AG10803 (cell line): ENCODE results near the gene CD200R1.

Experiments
- DNase-seq: peaks from one replicate; pipeline ENCODE4 v3.0.0; 2010; ENCODE audit warnings: low read depth
- H3K4me3 ChIP-seq: 2 replicates; pipeline ENCODE4 v1.5.1; 2011; ENCODE audit warnings: mild to moderate bottlenecking, low read length, control low read depth
- TF ChIP-seq, protein P1 (sequence below): conservative IDR thresholded peaks from 2 replicates; pipeline ENCODE4 v1.5.1; 2011; ENCODE audit warnings: mild to moderate bottlenecking, low read length, control low read depth, inconsistent platforms

The CD200R1 gene

GRCh38 chr3:112990672-112991602, 16.0 kb upstream of the CD200R1 start, which contains the start of gene GTPBP8:
Gene GTPBP8, plus strand, starts transcription at chr3:112990984. Its CDS starts 16 bp downstream, at chr3:112991000.
- peak; percentile 85 for DNase-seq
- H3K4me3 ChIP-seq = peak within 1 kb of the TSS; percentile 98
- TF ChIP-seq, protein P1, sequence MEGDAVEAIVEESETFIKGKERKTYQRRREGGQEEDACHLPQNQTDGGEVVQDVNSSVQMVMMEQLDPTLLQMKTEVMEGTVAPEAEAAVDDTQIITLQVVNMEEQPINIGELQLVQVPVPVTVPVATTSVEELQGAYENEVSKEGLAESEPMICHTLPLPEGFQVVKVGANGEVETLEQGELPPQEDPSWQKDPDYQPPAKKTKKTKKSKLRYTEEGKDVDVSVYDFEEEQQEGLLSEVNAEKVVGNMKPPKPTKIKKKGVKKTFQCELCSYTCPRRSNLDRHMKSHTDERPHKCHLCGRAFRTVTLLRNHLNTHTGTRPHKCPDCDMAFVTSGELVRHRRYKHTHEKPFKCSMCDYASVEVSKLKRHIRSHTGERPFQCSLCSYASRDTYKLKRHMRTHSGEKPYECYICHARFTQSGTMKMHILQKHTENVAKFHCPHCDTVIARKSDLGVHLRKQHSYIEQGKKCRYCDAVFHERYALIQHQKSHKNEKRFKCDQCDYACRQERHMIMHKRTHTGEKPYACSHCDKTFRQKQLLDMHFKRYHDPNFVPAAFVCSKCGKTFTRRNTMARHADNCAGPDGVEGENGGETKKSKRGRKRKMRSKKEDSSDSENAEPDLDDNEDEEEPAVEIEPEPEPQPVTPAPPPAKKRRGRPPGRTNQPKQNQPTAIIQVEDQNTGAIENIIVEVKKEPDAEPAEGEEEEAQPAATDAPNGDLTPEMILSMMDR = peak; percentile 6; the same call in 1 of the 2 replicates

DNA sequence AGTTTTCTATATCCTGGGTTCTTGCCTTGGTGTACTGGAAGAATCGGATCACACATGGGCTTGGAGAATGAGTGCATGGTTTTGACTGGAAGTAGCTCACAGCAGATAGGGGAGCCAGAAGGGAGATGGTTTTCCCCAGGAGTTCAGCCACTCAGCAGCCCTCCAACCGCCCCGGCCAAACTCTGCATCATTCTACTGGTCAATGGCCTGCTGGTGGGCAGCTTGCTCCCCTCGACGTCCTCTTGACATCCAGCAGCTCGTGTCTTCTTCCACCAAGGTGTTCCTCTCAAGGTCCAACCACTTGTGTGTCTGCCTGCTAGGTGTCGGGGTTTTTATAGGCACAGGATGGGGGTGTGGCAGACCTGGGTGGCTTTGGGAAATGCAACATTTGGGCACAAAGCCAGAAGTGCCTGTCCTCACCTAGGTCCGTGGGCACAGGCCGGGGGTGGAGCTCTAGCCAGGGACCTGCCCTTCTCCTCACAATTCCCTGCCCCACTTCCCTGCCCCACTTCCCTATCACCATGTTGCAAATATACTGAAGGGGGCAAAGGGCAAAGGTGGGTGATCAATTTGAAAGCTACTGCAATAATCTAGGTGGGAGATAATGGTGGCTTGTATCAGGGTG, 12.9 kb upstream of the CD200R1 start:
- no peak for DNase-seq
- no peak overlapping the region for H3K4me3 ChIP-seq
- TF ChIP-seq, protein P1 = no peak

DNA sequence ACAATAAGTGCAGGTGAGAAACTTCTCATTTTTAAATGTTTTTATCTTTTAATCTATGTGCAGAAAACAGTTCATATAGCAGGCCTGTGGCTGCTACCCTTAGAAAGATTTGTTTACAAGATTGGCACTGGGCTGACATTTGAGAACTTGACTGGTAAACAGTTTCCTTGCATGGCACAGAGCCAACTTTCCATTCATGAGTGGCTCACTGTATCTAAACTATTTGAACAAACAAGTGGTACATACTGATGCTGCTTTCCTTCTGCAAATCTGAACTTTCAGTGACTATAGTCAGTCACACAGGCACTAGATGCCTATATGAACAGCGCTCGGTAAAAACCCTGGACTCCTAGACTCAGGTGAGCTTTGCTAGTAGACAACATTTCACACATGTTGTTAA, 9.6 kb upstream of the CD200R1 start:
- TF ChIP-seq, protein P1 = no peak
- H3K4me3 ChIP-seq = no peak overlapping the region
- DNase-seq = no peak

DNA sequence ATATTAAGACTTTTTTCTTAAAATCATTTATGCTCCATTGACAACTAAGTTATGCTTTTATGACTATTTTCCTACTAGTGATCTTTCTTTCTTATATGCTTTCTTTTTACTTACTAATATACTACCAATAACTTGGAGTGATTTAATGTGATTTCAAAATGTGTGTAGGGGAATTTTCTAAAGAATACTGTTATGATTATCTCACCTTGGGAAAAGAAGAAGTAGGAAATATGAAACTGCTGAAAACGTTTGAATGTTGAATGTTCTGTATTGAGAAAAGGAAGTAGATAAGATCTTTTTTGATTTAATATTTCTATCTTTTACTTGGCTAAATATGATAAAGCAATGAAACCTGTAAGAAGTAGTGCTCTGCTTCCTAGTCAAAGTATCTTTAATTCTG, 7.8 kb upstream of the CD200R1 start:
- DNase-seq = no peak
- no peak overlapping the region for H3K4me3 ChIP-seq
- TF ChIP-seq, protein P1 = no peak

- DNase-seq = no peak
- H3K4me3 ChIP-seq = no peak overlapping the region
- TF ChIP-seq, protein P1 = no peak
Measured at GRCh38 chr3:112980080-112980479, 5.2 kb upstream of the CD200R1 start.

- TF ChIP-seq, protein P1 = peak; percentile 71
- H3K4me3 ChIP-seq = no peak overlapping the region
- peak; percentile 34 for DNase-seq
Measured at GRCh38 chr3:112979244-112979832, 4.4 kb upstream of the CD200R1 start.
